Testis (tissue), 2 donors: Measurements from ENCODE around the gene RASSF1.

Source experiments
- CTCF ChIP-seq, 3 experiments: fragments of 450-650 bp in 2 of 3; fragments of 200-600 bp in 1 of 3; sonication (generic) in 1 of 3; IDR thresholded peaks; one replicate each; pipeline ENCODE4 v1.5.1; 2016 to 2019; ENCODE audit warnings: antibody characterized with exemption in 3 of 3, mild to moderate bottlenecking in 2 of 3, moderate library complexity in 1 of 3
- POLR2A ChIP-seq: fragments of 450-650 bp; IDR thresholded peaks from one replicate; pipeline ENCODE4 v1.6.1; 2017; ENCODE audit warnings: antibody characterized with exemption, mild to moderate bottlenecking, moderate library complexity

DNA sequence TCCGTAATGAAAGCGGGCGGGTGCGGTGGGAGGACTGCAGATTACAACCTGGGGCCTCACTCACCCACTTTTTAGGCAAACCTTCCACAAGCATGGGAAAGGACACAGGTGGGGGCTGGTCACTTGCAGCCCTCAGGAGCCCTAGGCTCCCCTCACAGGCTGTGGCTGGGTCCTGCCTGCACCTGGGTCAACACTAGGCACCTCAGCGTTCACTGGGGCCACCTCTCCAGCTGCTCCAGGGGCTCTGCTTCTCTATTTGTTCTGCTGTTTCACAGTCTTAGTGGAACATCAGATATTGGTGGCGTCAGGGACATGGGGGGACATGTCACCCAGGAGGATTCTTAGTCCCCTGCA lies 48.8 kb upstream of the RASSF1 start:
- TF ChIP-seq CTCF (IDR thresholded peaks at IDR 0.05) (no peak), POLR2A (no peak)
